ENCODE results near the gene KISS1R. TPM values are rescaled to one million over a fixed set of nuclear protein-coding genes. Genes with fewer than 3 reads are reported as not detected.

The KISS1R gene
- total RNA-seq, 1 donor from 2014 or later, result not detected

DNA sequence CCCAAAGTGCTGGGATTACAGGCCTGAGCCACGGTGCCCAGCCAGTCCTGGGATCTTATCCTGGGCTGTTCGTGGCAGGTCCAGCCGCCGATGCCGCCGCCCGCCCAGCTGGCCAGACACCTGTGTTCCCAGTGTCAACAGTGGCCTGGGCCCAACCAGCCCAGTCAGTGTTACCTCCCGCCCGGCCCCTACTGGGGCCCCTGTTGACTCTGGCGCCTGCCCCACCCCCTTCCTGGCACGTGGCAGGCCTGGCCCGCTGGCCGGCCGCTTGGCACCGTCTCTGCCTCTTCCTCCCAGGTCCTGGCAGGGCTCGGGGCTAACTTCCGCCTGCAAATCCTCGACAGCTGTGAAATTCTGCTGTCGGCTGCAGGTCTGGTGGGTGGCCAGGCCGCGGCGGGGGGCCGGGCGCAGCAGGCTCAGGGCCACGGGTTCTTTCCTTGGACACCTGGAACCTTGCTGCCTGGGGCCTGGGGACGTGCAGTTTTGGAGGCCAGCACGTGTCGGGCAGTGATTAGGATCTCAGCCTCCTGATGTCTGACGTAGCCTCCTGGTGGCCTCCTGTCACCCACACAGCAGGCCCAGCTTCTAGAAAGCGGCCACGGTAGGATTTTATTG lies 17.8 kb downstream of the KISS1R start:
- DNase-seq (ENCODE audit: low read depth, low spot score), result peak; percentile 67

DNA sequence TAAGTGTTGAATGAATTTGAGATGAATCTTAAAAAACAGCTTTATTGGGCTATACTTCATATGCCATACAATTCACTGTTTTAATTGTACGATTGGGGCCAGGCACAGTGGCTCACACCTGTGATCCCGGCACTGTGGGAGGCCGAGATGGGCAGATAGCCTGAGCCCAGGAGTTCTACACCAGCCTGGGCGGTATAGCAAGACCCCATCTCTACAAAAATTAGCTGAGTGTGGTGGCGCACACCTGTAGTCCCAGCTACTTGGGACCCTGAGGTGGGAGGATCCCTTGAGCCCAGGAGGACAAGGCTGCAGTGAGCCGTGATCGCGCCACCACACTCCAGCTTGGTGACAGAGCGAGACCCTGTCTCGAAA lies 19.0 kb downstream of the KISS1R start:
- no peak for DNase-seq (ENCODE audit: low read depth, low spot score)

DNA sequence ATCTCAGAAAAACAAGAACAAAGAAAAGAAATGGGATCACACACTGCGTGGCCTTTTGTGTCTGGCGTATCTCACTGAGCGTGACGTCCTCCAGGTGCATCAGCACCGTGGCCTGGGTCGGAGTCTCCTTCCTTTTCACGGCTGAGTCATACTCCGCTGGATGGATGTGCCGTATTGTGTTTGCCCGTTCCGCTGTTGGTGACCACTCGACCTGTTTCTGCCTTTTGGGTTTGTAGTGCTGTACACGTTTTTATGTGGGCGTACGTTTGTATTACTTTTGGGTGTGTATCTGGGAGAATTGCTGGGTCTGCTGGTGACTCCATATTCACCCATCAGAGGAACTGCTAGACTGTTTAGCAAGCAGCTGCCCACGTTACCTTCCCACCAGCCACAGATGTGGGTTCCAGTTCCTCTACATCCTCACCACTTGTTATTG lies 20.1 kb downstream of the KISS1R start:
- DNase-seq (ENCODE audit: low read depth, low spot score), result no peak

DNA sequence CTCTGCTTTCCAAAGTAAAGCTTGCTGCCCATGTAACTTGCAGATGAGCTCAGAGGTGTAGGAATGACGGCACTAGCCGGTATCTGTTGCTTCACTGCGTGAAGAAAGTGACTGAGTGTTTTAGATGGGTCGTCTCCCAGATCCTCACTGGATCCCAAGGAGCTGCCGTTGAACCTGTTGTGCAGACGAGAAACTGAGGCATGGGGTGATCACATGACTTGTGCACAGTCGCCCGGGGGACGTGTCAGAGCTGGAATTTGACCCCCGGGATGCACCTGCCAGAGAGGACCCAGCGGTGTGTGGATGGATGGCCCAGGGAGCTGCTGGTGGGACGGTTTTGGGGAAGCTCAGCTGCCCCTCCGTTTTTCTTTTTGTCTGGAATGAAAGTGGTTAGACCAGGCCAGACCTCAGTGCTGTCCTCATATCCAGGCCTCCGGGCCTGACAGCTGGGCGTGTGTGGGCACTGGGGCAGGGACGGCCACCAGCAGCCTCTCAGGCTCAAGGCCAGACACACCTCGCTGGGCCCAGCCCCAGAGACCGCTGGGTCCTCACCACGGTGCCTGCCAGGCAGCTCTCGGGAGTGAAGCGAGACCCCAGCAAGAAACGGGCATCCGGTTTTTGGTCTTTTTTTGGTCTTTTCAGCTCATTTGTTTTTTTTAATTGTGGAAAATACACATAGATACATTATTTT lies 21.2 kb downstream of the KISS1R start:
- no peak for DNase-seq (ENCODE audit: low read depth, low spot score)

DNA sequence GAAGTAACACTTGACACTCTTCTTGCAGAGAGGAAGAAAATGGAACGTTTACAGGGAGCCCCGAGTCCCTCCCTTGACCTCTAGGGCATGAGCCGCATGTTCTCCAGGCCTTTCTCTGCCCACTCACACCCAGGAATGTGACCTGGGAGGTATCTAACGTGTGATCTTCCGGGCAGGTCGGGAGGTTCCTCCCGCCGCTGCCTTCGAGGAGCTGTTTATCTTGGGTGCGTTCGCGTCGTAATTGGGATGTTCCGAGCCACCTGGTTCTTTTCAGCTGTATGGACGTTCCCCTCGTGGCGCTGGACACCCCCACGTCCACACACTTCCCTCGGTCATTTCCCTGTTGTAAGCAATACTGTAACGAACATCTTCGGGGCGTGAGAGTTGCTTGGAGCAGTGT lies 22.3 kb downstream of the KISS1R start:
- no peak for DNase-seq (ENCODE audit: low read depth, low spot score)

DNA sequence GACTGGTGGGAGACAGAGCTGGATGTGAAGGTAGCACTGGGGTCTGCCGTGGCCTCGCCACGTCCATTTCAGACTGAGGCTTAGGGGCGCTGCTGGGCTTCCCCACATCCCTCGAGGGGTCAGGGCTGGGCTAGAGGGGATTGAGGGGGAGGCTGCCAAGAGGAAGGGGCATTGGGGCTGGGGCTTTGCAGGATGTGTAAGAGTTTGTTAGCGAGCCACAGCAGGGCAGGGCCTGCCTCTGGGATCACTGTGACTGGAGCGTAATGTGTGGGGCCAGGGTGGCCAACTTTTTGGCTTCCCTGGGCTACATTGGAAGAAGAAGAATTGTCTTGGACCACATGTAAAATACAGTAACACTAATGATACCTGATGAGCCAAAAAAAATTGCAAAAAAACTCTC lies 22.8 kb downstream of the KISS1R start:
- no peak for DNase-seq (ENCODE audit: low read depth, low spot score)

DNA sequence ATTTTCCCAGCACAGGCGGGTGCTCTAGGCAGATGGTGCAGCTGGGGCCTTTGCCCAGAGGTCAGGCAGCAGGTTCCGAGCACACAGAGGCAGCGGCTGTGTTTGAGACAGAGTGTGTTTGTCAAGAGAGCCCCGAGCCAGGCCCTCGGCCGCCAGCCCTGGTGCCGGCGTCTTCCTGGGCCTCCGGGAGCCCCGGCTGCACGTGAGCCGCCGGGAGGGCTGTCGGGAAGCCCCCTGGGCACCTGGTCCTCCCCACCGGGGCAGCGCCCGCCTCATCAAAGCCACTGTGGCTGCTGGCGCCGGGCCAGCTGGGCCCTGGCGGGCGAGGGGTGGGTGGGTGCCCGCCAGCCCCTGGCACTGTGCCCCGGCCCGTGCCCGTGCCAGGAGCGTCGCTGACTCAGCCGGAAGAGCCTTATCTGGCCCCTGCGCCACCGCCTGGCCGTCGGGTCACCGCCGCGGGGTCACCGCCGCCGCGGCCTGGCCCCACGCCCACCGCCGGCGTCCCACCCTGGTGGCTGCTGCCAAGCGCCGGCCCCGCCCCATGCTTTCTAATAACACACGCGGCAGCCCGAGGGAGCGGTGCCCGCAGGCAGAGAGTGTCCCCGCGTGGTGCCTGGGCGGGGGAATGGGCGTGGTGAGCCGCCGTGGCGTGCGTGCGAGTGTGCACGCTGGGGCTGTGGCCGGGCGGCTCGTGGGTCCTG lies 23.6 kb downstream of the KISS1R start:
- DNase-seq (ENCODE audit: low read depth, low spot score), result peak; percentile 45

DNA sequence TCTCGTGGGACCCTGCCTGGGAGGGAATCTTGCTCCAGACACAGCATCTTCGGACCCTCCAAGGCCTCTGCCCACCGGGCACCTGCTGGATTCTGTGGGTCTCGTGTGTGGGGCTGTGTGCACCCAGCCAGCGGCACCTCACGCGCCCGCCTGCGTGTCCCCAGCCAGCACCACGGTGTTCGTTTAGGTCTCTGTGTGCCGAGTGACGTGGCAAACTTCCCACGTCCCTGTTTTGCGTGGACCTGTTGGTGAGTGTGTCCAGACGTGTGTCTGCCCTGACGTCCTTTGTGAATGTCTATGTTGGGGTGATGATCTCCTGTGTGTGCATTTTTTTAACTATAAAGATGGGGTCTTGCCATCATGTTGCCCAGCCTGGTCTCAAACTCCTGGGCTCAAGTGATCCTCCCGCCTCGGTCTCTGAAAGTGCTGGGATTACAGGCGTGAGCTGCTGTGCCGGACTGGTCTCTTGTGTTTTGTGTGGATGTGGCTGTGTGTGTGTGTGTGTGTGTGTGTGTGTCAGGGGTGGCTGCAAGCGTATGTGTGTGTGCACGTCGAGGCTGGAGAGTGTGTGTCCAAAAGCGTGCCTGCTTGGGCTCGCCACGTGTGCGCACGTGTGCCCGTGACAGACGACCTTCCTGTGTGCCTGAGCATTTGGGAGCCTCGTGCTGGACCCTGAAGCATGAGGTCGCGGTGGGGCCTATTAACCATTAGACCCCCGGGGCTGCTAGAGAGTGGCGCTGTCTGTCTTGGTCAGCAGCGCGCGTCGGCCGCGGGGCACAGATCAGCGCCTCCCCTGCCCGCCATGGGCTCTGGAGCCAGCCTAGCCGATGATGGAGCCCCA lies 24.4 kb downstream of the KISS1R start:
- DNase-seq (ENCODE audit: low read depth, low spot score), result no peak

DNA sequence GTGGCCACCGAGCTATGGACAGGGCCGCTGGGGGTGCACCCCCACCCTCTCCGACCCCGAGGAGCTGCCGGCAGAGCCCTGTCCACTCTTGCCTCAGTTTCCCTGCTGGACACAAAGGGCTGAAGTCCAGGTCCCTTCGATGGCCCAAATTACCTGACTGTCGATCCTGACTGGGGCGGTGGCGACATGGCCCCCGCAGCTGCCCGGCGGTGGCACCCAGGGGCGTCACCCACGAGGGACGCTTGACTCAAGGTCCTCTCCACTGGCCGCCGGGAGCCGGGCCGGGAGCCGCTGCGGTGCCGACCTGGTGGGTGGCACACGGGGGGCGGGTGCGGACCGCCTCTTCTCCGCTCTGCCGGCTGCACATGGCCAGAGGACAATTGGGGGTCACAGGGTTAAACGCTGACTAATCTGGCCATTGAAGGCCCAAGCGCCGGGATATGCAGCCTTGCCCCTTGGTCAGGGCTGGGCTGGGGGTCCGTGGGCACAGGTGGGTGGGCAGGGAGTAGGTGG lies 25.1 kb downstream of the KISS1R start:
- DNase-seq (ENCODE audit: low read depth, low spot score), result no peak

DNA sequence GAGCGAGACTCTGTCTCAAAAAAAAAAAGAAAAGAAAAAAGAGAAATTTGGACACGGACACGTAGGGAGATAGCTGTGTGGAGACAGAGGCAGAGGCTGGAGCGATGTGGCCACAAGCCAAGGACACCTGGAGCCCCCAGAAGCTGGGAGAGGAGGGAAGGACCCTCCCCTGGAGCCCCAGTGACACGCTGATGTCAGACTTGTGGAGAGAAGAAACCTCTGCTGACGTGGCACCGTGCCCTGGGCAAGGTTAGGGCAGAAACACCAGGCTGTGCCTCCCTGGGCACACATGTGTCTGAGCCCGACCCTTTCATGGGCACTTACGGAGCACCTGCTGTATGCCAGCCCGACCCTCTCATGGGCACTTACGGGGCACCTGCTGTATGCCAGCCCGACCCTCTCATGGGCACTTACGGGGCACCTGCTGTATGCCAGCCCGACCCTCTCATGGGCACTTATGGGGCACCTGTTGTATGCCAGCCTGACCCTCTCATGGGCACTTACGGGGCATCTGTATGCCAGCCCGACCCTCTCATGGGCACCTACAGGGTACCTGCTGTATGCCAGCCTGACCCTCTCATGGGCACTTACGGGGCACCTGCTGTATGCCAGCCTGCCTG lies 26.5 kb downstream of the KISS1R start:
- DNase-seq (ENCODE audit: low read depth, low spot score), result no peak

DNA sequence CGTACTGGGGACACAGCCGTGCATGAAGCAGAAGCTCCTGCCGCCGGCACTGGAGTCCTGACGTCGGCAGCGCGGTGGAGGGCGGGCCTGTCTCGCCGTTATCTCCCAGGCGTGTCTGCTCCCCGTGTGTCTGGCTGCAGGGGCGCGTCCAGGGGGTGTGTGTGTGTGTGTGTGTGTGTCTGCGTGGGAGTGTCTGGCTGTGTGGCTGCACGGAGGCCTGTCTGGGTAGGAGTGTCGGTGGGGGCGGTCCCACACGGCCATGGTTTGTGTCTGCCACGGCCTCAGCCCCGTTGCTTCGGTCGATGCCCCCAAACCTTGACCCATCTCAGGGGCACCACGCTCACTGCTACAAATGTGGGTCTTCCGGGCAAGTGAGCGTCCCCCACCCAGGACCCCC lies 27.0 kb downstream of the KISS1R start:
- no peak for DNase-seq (ENCODE audit: low read depth, low spot score)

DNA sequence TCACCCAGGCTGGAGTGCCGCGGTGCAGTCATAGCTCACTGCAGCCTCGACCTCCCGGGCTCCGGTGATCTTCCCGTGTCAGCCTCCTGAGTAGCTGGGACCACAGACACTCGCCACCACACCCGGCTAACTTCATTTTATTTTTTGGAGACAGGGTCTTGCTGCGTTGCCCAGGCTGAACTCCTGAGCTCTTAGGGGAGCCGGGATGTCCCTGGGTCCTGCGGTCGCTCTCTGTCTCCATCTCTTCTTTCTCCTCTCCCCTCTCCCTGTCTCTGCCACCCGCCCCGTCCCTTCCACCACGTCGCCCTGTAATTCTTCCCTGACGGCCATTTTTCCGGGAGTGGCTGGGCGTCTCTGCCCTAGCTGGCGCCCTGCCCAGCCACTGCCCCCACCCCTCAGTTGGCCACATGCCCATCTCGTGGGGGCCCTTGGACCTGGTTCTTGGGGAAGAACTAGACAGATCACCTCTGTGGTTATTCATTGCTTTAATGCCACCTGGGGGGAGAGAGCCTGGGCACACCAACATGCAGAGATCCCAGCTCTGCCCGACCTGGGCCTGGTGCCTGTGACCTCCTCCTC lies 27.6 kb downstream of the KISS1R start:
- DNase-seq (ENCODE audit: low read depth, low spot score), result no peak

DNA sequence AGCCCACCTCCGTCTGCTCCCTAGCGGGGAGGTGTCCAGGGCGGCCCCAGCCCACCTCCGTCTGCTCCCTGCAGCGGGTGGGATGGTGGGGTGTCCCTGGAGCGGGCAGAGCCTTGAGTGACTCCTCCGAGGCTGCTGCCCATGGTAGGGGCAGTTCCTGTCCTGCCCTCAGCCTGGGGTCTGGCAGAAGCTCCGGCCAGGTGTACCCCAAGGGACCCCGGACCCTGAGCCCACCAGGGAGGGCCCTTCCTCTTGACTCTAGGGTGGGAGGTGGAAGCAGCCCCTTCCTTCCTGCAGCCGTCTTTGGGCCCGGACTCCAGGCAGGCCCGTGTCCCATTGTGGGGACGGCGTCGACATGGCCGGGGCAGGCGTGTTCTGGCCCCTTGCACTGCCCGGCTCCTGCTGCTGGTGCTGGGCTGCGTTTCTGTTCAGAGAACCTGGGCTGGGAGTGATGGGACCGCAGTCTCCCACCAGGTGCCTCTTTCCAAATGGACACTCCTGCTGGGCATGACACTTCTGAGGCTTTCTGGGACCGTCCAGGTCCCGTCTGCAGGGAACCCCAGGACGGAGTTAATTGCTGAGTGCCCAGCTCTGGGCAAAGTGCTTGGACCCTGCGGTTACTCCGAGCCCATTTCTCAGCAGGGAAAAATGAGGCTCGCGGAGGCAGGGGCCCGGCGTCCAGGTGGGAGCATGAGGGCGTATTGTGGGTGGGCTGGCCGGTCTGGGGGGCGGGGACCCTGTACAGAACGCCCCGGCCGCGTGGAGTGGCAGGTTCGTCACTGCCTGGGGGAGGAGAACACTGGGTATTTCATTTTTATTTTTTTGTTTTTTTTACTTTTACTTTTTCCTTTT lies 28.5 kb downstream of the KISS1R start:
- DNase-seq (ENCODE audit: low read depth, low spot score), result no peak

DNA sequence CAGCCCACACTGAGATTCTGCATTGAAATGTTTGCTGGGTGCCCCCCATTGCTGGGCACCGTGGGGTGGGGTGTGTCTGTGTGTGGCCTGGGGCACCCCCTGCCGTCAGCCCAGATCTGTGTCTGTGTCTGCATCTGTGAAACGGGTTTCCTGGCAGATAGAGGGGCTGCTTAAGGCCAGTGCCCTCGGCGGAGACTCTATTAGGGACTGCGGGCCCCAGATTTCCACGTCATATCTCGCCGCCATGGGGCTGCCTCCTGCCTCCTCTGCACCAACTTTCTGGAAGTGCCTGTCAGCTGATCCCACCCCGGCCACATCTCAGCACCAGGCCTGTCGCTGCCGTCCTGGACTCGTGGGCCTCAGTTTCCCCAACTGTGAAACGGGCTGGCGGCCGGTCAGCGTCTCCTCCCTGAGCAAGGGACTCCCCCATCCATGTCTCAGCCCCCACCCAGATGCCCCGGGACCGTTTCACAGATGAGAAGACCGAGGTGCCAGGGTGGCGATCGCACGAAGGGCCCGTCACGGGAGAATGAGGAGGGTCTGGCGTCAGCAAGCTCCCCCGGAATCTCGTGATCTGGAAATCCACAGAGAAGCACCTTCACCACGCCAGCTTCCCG lies 30.1 kb downstream of the KISS1R start:
- DNase-seq (ENCODE audit: low read depth, low spot score), result no peak

DNA sequence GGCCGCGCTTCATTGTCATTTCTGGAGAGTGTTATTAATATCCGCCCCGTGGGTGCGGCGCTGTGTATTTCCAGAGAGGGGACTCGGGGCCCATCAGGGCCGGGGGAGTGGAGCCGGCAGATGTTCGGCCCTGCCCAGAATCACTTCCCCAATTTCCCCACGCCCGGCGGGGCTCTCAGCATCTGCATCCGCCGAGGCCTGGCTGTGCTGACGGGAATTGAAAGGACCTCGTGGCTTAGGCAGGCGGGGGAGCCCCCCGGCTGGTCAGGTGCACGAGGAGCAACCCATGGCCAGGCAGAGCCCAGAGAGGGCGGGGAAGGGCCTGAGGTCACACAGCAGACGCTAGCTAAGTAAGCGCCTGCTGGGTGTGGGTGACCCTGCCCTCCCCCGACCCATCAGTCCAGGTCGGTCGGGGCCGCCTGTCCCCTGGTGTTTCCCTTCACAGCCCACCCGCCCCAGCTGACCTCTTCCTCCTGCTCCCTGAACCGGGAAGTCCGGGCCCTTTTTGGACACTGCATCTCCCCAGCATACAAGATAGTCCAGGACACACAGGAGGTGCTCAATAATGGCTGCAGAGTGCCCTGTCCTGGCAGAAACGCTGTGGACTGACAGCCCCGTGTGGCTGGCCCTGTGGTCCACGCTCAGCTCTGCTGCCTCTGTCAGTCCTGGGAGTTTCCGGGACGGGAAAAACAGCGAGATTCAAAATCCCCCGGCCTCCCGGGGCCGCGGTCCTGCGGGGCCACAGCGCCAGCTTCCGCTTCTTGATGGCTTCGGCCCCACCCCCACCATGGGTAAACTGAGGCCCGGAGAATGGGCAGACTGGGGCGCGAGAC lies 30.8 kb downstream of the KISS1R start:
- no peak for DNase-seq (ENCODE audit: low read depth, low spot score)

DNA sequence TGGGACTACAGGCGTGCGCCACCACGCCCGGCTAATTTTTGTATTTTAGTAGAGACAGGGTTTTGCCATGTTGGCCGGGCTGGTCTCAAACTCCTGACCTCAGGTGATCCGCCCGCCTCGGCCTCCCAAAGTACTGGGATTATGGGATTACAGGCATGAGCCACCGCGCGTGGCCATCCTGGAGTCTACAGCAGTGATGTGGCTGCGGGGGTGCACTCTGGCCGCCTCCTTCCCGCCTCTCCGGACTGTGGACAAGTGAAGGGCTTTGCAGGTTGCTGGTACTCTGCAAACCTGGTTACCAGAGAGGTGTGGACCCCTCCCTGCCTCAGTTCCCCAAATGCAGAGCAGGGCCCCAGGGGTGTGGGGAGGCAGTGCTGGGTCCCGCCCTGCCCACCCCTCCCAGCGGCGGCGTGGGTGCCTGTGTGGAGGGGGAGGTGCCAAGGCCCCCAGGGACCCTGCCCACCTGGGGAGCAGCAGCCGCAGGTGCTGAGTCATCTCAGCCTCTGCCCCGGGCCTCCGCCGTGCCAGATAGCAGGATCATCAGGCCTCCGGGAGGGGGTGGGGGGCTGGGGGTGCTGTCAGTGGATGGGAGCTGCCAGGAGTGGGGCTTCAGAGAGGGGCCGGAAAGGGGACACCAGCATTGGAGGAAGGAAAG lies 31.8 kb downstream of the KISS1R start:
- DNase-seq (ENCODE audit: low read depth, low spot score), result no peak

DNA sequence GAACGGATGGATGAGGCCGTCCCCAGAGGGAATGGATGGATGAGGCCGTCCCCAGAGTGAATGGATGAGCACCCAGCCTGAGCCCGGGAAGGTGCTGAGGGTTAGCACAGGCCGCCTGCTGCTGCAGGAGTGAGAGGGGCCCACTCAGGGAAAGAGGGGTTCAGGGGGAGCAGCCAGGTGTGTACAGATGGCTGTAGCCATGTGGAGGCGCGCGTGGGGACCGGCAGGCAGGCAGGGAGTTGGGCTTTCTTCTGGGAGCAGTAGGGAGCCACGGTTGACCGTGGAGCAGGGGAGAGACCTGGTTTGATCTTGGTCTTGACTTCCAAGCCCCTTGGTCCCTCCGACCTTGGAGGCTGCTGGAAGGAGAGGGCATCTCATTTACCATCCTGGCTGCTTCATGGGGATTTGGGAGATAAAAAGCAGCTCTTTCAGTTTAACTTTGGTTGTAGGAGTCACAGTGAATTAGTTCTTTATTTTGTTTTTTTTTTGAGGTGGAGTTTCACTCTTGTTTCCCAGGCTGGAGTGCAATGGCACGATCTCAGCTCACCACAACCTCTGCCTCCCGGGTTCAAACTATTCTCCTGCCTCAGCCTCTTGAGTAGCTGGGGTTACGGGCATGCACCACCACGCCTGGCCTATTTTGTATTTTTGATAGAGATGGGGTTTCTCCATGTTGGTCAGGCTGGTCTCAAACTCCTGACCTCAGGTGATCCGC lies 33.4 kb downstream of the KISS1R start:
- DNase-seq (ENCODE audit: low read depth, low spot score), result no peak
